K562 (cell line): ENCODE measurements around the gene EPDR1. TPM values are rescaled to one million over a fixed set of nuclear protein-coding genes. Genes with fewer than 3 reads are reported as not detected.

ENCODE experiments used
- POLR2A ChIP-seq: fragments of 450-650 bp; conservative IDR thresholded peaks from 2 replicates; pipeline ENCODE4 v1.6.1; 2016
- ZNF79 ChIP-seq: fragments of 250-450 bp; sonication (Bioruptor Pico); IDR thresholded peaks from 2 replicates; pipeline ENCODE4 v1.4.0; 2020; ENCODE audit warnings: low read depth, mild to moderate bottlenecking, moderate library complexity
- polyA plus RNA-seq, 8 experiments: library from polyadenylated mRNA; depleted of rRNA in 4 of 8; stranded (reverse) in 5 of 8; unstranded in 3 of 8; fragments of >200 nt; fragmentation: Nextera tagmentation in 2 of 8; fragmentation: Illumina TruSeq in 1 of 8; extraction: Ambion mirVana in 2 of 8; extraction: Trizol in 1 of 8; gene quantifications; 2 replicates each; pipeline versions ENCODE4 v1.2.1 to v1.2.3, GENCODE V29; 2011 to 2014; ENCODE audit warnings: inconsistent platforms in 1 of 8, missing spikeins in 1 of 8
- total RNA-seq, 7 experiments: library from RNA; depleted of rRNA in 6 of 7; stranded (reverse); fragments of >200 nt in 6 of 7; fragmentation: Illumina TruSeq in 2 of 7; extraction: Trizol in 2 of 7; gene quantifications; 2 replicates each; pipeline versions ENCODE4 v1.2.1 to v1.2.3, GENCODE V29; 2011 to 2021; ENCODE audit warnings: low replicate concordance in 1 of 7
- TF ChIP-seq, protein P1 (sequence below): fragments of 250-450 bp; sonication (Bioruptor Pico); IDR thresholded peaks from 2 replicates; pipeline ENCODE4 v1.5.0; 2021; ENCODE audit warnings: mild to moderate bottlenecking, moderate library complexity
- TF ChIP-seq, protein P2 (sequence below), 2 experiments: fragments of 450-650 bp in 1 of 2; IDR thresholded peaks; 2 replicates each; pipeline ENCODE4 v1.6.1; 2011 to 2017; ENCODE audit warnings: low read depth in 2 of 2, antibody characterized with exemption in 1 of 2, borderline replicate concordance in 1 of 2, low read length in 1 of 2, mild to moderate bottlenecking in 1 of 2, mixed read lengths in 1 of 2; ENCODE audit not compliant: control insufficient read depth in 1 of 2
- TF ChIP-seq, protein P3 (sequence below): IDR thresholded peaks from 3 replicates; pipeline ENCODE4 v1.6.1; 2011; ENCODE audit warnings: borderline replicate concordance, mild to moderate bottlenecking, moderate library complexity; ENCODE audit not compliant: insufficient read length; ENCODE audit errors: extremely low read depth

EPDR1 gene
- total and polyA plus RNA-seq, 9 of the 15 experiments (the other 6 are each of a cell fraction or from before 2014, with no cell fraction given): 0.01 to 0.11 TPM; not detected in 7

DNA sequence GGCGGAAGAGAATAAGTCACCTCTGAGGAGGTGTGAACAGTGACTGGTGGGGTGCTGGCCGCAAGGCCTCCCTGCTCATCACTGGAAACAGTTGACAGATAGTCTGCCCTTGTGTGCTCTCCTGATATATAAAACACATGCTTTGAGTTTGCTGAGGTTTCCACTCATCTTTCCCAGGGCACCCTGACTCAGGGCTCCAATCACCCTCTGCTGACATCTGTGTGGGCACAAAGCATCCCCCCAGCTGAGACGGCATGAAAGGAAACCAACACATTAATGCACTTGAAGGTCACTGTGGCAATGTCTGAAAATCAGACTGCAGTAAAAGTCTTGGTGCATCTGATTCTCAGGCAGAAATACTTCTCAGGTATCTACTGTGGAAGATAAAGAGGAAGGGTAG, 49.8 kb downstream of the EPDR1 start (continued):
- TF ChIP-seq, protein P1, sequence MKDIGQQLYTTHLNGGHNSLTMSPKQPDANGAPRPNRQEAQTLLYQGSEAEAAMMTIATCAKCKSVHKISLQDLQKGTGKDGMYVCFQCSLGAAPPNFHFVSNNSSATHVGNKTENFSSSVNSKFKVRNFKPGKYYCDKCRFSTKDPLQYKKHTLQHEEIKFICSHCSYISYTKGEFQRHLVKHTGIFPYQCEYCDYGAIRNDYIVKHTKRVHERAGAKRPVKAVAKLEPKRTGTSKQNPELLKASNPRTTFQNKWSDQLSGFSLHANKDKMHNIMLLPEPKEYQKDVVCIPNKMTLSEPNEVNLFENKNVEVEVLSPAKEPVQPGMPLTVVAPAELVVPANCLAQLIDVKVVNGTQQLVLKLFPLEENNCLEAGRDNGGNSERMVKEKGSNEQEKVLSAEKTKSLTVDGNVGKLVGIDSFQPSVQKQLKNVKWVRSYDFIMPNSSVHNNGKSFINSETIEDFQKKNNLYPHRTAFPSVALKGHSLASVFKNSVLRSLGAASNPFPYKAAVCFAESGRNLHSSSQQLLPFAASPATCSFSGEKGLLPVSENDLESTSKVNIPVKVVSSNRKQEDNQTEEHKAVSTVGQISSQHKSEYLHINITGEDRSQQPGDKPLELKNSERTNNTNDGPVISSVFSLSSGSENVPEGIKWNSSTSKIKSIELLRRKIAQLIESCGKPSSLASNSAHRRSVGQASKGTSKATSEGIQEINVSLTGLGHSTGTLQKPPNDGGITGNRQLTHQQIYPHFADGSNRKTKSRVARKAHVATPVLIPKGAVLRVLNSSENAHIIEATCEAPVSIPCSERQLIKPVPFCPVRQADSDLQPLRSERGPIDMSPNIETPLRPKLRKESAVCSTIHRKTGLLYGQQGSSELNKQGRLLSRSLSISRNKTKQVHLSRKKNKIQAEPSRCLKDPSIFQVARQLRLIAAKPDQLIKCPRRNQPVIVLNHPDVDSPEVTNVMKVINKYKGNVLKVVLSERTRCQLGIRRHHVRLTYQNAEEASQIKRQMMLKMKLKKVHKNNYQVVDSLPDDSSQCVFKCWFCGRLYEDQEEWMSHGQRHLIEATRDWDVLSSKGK (CRISPR knock-in tag): no peak
- TF ChIP-seq POLR2A: no peak
- TF ChIP-seq, protein P2, sequence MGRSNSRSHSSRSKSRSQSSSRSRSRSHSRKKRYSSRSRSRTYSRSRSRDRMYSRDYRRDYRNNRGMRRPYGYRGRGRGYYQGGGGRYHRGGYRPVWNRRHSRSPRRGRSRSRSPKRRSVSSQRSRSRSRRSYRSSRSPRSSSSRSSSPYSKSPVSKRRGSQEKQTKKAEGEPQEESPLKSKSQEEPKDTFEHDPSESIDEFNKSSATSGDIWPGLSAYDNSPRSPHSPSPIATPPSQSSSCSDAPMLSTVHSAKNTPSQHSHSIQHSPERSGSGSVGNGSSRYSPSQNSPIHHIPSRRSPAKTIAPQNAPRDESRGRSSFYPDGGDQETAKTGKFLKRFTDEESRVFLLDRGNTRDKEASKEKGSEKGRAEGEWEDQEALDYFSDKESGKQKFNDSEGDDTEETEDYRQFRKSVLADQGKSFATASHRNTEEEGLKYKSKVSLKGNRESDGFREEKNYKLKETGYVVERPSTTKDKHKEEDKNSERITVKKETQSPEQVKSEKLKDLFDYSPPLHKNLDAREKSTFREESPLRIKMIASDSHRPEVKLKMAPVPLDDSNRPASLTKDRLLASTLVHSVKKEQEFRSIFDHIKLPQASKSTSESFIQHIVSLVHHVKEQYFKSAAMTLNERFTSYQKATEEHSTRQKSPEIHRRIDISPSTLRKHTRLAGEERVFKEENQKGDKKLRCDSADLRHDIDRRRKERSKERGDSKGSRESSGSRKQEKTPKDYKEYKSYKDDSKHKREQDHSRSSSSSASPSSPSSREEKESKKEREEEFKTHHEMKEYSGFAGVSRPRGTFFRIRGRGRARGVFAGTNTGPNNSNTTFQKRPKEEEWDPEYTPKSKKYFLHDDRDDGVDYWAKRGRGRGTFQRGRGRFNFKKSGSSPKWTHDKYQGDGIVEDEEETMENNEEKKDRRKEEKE (IDR thresholded peaks at IDR 0.05; ENCODE audit: borderline replicate concordance in 1 of 2, control insufficient read depth in 1 of 2, low read depth in 2 of 2, low read length in 1 of 2): no peak
- TF ChIP-seq ZNF79 (CRISPR knock-in tag): no peak
- TF ChIP-seq, protein P3, sequence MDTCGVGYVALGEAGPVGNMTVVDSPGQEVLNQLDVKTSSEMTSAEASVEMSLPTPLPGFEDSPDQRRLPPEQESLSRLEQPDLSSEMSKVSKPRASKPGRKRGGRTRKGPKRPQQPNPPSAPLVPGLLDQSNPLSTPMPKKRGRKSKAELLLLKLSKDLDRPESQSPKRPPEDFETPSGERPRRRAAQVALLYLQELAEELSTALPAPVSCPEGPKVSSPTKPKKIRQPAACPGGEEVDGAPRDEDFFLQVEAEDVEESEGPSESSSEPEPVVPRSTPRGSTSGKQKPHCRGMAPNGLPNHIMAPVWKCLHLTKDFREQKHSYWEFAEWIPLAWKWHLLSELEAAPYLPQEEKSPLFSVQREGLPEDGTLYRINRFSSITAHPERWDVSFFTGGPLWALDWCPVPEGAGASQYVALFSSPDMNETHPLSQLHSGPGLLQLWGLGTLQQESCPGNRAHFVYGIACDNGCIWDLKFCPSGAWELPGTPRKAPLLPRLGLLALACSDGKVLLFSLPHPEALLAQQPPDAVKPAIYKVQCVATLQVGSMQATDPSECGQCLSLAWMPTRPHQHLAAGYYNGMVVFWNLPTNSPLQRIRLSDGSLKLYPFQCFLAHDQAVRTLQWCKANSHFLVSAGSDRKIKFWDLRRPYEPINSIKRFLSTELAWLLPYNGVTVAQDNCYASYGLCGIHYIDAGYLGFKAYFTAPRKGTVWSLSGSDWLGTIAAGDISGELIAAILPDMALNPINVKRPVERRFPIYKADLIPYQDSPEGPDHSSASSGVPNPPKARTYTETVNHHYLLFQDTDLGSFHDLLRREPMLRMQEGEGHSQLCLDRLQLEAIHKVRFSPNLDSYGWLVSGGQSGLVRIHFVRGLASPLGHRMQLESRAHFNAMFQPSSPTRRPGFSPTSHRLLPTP: no peak
- TF ChIP-seq, all 486 proteins: peak for 0
